Measurements from ENCODE around the gene SLC6A17. TPM values are rescaled to one million over a fixed set of nuclear protein-coding genes. Genes with fewer than 3 reads are reported as not detected.
A peak's percentile ranks its signal among the peaks of the same experiment; 100 is the strongest.

SLC6A17 gene
- total RNA-seq, 2 experiments from 2014 or later = 0.05 to 0.18 TPM

DNA sequence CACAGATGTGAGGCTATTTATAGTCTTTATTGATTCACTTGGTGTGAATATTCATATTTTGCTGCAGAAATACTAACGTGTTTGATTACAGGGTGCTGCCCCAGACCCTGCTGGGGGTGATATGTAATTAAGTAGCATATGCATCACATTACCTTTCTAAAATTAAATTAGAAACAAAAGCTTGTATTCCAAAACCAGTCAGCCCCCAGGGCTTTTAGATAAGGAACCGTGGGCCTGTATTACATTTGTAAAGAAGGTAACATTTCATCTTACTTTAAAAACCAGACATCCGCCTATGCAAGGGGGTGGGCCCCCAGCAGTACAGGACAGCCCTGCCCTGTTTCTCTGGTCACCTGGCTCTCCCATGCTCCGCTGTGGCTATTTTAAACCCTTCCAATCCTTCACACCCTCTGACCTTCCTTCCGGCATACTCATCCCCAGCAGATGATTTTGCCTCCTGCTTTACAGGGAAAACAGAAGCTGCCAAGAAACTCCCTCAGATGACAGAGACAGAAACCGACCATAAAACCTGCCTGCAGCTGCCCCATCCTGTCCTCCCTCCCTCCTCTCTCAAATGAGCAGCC lies 37.8 kb downstream of the SLC6A17 start:
- CTCF ChIA-PET = interaction anchor here (3.6 kb wide), 1 partner anchor 125 kb away, joined by 13 read pairs; no protein-coding TSS in a partner anchor
- no peak overlapping the region for H3K4me3 Mint-ChIP-seq

DNA sequence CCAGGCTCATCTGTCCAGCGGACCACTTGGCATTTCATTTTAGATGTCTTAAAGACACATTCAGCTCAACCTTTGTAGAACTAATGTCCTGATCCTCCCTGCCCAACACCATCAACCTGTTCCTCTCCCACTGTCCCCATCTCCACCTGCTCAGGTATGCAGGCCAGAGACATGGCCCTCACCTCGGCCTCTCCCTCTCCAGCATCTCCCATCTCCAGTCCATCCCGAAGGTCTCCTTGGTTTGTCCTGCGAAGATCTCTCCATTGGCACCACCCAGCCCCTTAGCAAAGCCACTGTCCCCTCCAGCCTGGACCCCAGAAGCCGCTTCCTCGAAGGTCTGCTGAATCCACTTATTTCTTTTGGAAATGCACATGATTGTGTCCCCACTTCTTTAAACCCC lies 38.9 kb downstream of the SLC6A17 start:
- H3K27ac Mint-ChIP-seq = no peak overlapping the region

More for the DNA sequence above, 37.8 kb downstream of the SLC6A17 start:
- no peaks in the 10 kb centered on the region for H3K36me3 Mint-ChIP-seq (ENCODE audit: low read depth)
- H3K27ac Mint-ChIP-seq = no peak overlapping the region
- peaks cover 8% of the 10 kb centered on the region for H3K27me3 Mint-ChIP-seq
- intact Hi-C loops (cut with micrococcal nuclease) = no loop called here
- no peaks in the 10 kb centered on the region for H3K9me3 Mint-ChIP-seq
- TF ChIP-seq, protein P1, sequence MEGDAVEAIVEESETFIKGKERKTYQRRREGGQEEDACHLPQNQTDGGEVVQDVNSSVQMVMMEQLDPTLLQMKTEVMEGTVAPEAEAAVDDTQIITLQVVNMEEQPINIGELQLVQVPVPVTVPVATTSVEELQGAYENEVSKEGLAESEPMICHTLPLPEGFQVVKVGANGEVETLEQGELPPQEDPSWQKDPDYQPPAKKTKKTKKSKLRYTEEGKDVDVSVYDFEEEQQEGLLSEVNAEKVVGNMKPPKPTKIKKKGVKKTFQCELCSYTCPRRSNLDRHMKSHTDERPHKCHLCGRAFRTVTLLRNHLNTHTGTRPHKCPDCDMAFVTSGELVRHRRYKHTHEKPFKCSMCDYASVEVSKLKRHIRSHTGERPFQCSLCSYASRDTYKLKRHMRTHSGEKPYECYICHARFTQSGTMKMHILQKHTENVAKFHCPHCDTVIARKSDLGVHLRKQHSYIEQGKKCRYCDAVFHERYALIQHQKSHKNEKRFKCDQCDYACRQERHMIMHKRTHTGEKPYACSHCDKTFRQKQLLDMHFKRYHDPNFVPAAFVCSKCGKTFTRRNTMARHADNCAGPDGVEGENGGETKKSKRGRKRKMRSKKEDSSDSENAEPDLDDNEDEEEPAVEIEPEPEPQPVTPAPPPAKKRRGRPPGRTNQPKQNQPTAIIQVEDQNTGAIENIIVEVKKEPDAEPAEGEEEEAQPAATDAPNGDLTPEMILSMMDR (IDR thresholded peaks at IDR 0.05) = no peak
- ATAC-seq = no peak
- POLR2A ChIA-PET = no interaction called here
- DNase-seq = no peak
- H3K4me1 Mint-ChIP-seq (ENCODE audit: low read depth) = peaks cover 9% of the 10 kb centered on the region

DNA sequence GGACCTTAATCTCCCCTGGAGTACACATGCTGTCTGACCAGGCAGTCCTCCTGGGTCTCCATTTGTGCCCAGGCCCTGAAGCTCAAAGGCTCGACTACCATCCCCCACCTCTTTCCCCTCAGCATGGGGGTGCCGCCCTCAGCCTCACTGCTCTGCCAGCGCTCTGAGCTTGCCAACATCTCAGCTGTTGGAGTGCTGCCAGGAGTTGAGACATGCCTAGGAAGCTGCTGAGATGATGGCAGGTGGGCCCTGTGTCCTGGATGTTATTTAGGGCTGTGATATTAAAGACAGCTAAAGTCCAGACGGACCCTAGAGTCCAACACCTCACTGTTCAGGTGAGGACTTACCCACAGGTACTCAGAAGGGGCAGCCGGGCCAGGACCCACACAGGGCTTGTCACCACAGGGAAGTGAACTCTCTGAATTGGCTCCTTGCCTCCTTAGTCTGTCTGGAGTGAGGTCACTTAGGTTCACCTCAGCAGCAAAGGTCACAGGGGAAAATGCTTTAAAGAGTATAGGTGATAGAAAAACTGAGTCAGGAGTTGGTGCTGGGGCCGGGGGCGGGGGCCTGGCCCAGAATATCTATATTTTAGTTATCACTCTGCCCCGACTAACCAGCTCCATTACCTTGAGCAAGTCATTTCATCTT lies 40.1 kb downstream of the SLC6A17 start:
- ATAC-seq (peak; percentile 89), DNase-seq (peak; percentile 49)
- H3K4me1 Mint-ChIP-seq (ENCODE audit: low read depth) = peaks cover 9% of the 10 kb centered on the region
- peaks cover 1% of the 10 kb centered on the region for H3K27me3 Mint-ChIP-seq
- no peaks in the 10 kb centered on the region for H3K9me3 Mint-ChIP-seq
- intact Hi-C loops (cut with micrococcal nuclease) = no loop called here
- no peaks in the 10 kb centered on the region for H3K36me3 Mint-ChIP-seq (ENCODE audit: low read depth)
- no peak overlapping the region for H3K4me3 Mint-ChIP-seq
- CTCF ChIA-PET = interaction anchor here (1.1 to 1.8 kb wide), 3 partner anchors 13 to 130 kb away, joined by 3 to 16 read pairs (median 3); no protein-coding TSS in a partner anchor
- POLR2A ChIA-PET = no interaction called here
- H3K27ac Mint-ChIP-seq = peak overlapping the region; percentile 40
- TF ChIP-seq, protein P1 (IDR thresholded peaks at IDR 0.05) = no peak

More for the DNA sequence above, 38.9 kb downstream of the SLC6A17 start:
- CTCF ChIA-PET = interaction anchor here (3.6 kb wide), 1 partner anchor 124 kb away, joined by 13 read pairs; no protein-coding TSS in a partner anchor
- ATAC-seq (no peak), DNase-seq (no peak)
- TF ChIP-seq, protein P1 (IDR thresholded peaks at IDR 0.05) = no peak
- POLR2A ChIA-PET = no interaction called here
- no peaks in the 10 kb centered on the region for H3K9me3 Mint-ChIP-seq
- peaks cover 8% of the 10 kb centered on the region for H3K27me3 Mint-ChIP-seq
- no peak overlapping the region for H3K4me3 Mint-ChIP-seq
- intact Hi-C loops (cut with micrococcal nuclease) = no loop called here
- H3K4me1 Mint-ChIP-seq (ENCODE audit: low read depth) = peaks cover 9% of the 10 kb centered on the region
- H3K36me3 Mint-ChIP-seq (ENCODE audit: low read depth) = no peaks in the 10 kb centered on the region

DNA sequence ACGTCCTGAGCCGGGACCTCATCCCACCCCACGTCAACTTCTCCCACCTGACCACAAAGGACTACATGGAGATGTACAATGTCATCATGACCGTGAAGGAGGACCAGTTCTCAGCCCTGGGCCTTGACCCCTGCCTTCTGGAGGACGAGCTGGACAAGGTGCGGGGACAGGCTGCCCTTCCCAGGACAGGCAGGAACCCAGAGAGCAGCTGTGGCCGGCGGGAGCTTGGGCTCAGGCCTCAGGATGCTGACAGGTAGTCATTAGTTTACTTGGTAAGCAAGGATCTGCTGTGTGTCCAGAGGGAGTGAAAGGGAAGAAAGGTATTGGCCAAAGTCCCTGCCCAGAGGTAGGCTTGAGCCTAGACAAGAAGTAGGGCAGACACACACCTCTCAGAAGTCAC lies 42.2 kb downstream of the SLC6A17 start:
- CTCF ChIA-PET = interaction anchor here (1.5 to 2.5 kb wide), 5 partner anchors 10 to 303 kb away, joined by 3 to 9 read pairs (median 7); no protein-coding TSS in a partner anchor
- DNase-seq (no peak), ATAC-seq (no peak)
- Mint-ChIP-seq H3K4me1 (ENCODE audit: low read depth) (peaks cover 9% of the 10 kb centered on the region), H3K4me3 (no peak overlapping the region), H3K27ac (no peak overlapping the region), H3K9me3 (no peaks in the 10 kb centered on the region), H3K36me3 (ENCODE audit: low read depth) (no peaks in the 10 kb centered on the region), H3K27me3 (peaks cover 1% of the 10 kb centered on the region)
- POLR2A ChIA-PET = no interaction called here
- intact Hi-C loops (cut with micrococcal nuclease) = no loop called here
- TF ChIP-seq, protein P1 (IDR thresholded peaks at IDR 0.05) = no peak

DNA sequence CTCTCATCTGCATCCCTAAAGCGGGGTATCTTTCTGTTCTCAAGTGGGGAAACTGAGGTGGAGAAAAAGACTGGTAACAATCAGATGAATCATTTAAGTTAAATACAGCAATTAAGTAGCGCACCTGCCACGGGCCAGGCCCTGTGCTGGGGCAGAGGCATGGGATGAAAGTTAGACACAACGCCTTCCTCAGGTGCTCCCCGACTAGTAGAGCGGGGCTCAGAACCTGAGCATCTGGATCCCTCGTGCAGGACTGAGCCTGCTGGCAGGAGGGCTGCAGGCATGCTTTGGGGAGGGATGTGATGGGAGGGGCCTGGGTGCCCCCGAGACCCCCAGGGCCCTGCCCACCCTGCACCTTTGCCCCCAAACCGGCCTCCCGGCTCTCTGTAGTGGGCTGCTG lies 44.9 kb downstream of the SLC6A17 start:
- H3K27ac Mint-ChIP-seq = no peak overlapping the region
- intact Hi-C loops (cut with micrococcal nuclease) = no loop called here
- H3K4me3 Mint-ChIP-seq = no peak overlapping the region
- TF ChIP-seq, protein P1 (IDR thresholded peaks at IDR 0.05) = no peak
- H3K36me3 Mint-ChIP-seq (ENCODE audit: low read depth) = no peaks in the 10 kb centered on the region
- no peaks in the 10 kb centered on the region for H3K9me3 Mint-ChIP-seq
- POLR2A ChIA-PET = no interaction called here
- peaks cover 9% of the 10 kb centered on the region for H3K4me1 Mint-ChIP-seq (ENCODE audit: low read depth)
- ATAC-seq = no peak
- no peak for DNase-seq
- no peaks in the 10 kb centered on the region for H3K27me3 Mint-ChIP-seq
- CTCF ChIA-PET = interaction anchor here (1.4 kb wide), 1 partner anchor 301 kb away, joined by 3 read pairs; no protein-coding TSS in a partner anchor

All from activated CD8-positive, alpha-beta T cell treated with anti-CD3 and anti-CD28 coated beads for 36 hours (primary cell).